MM.1S (cell line): Measurements from ENCODE around the gene NUDT21.

Source experiments
- DNase-seq: peaks from one replicate; pipeline ENCODE4 v3.0.0-alpha.2; 2015
- H2AFZ ChIP-seq: fragments of 300-600 bp; sonication (generic); 2 replicates; pipeline ENCODE4 v1.6.0; 2016; ENCODE audit warnings: antibody characterized with exemption, low read length
- H3F3A ChIP-seq: fragments of 300-600 bp; sonication (generic); 2 replicates; pipeline ENCODE4 v1.6.1; 2016; ENCODE audit warnings: mild to moderate bottlenecking, antibody characterized with exemption, low read length, moderate library complexity, mixed read lengths; ENCODE audit not compliant: insufficient read depth
- H3K27ac ChIP-seq: fragments of 300-600 bp; sonication (generic); 2 replicates; pipeline ENCODE4 v1.5.1; 2016; ENCODE audit warnings: mild to moderate bottlenecking, low read length
- H3K27me3 ChIP-seq: fragments of 300-600 bp; sonication (generic); replicated peaks from 2 replicates; pipeline ENCODE4 v1.6.0; 2016; ENCODE audit warnings: low read length; ENCODE audit not compliant: insufficient read depth
- H3K36me3 ChIP-seq: fragments of 300-600 bp; sonication (generic); replicated peaks from 2 replicates; pipeline ENCODE4 v1.6.1; 2016; ENCODE audit warnings: mild to moderate bottlenecking, low read length, mixed read lengths; ENCODE audit not compliant: insufficient read depth
- H3K4me1 ChIP-seq: fragments of 300-600 bp; sonication (generic); 2 replicates; pipeline ENCODE4 v1.6.1; 2016; ENCODE audit warnings: low read length, mixed read lengths
- H3K4me2 ChIP-seq: fragments of 300-600 bp; sonication (generic); 2 replicates; pipeline ENCODE4 v1.6.0; 2016; ENCODE audit warnings: low read depth, low read length
- H3K4me3 ChIP-seq: fragments of 300-600 bp; sonication (generic); 2 replicates; pipeline ENCODE4 v1.5.1; 2016; ENCODE audit warnings: low read length, mixed read lengths
- H3K79me2 ChIP-seq: fragments of 300-600 bp; sonication (generic); 2 replicates; pipeline ENCODE4 v1.6.1; 2016; ENCODE audit warnings: mixed run types, low read length, mixed read lengths
- H3K9ac ChIP-seq: fragments of 300-600 bp; sonication (generic); 2 replicates; pipeline ENCODE4 v1.6.1; 2016; ENCODE audit warnings: low read length, mixed read lengths
- H3K9me2 ChIP-seq: fragments of 300-600 bp; sonication (generic); replicated peaks from 2 replicates; pipeline ENCODE4 v1.6.1; 2016; ENCODE audit warnings: mild to moderate bottlenecking, low read length, mixed read lengths; ENCODE audit not compliant: insufficient read depth
- H3K9me3 ChIP-seq: fragments of 300-600 bp; sonication (generic); replicated peaks from 2 replicates; pipeline ENCODE4 v1.6.1; 2016; ENCODE audit warnings: mild to moderate bottlenecking, low read length, mixed read lengths; ENCODE audit not compliant: insufficient read depth
- H4K20me1 ChIP-seq: fragments of 300-600 bp; sonication (generic); 2 replicates; pipeline ENCODE4 v1.6.1; 2016; ENCODE audit warnings: mild to moderate bottlenecking, low read length, moderate library complexity, mixed read lengths; ENCODE audit not compliant: insufficient read depth
- CTCF ChIP-seq: fragments of 300-600 bp; sonication (generic); IDR thresholded peaks from 2 replicates; pipeline ENCODE4 v1.5.1; 2016; ENCODE audit warnings: antibody characterized with exemption, low read length, mixed read lengths
- EZH2 ChIP-seq: fragments of 300-600 bp; sonication (generic); optimal IDR thresholded peaks from 2 replicates; pipeline ENCODE3; 2017; ENCODE audit warnings: low read depth, mild to moderate bottlenecking, antibody characterized with exemption, low read length, mixed read lengths
- EZH2phosphoT487 ChIP-seq: fragments of 300-600 bp; sonication (generic); IDR thresholded peaks from 2 replicates; pipeline ENCODE4 v1.6.1; 2018; ENCODE audit warnings: antibody characterized with exemption, low read length

NUDT21 gene

GRCh38 chr16:56447286-56447685 is 3.8 kb downstream of the NUDT21 start:
- H3K4me1 ChIP-seq = peaks cover 12% of the 10 kb centered on the region
- no peak overlapping the region for H3K9ac ChIP-seq
- H2AFZ ChIP-seq = no peak overlapping the region
- no peak overlapping the region for H3K27ac ChIP-seq
- H3K9me3 ChIP-seq = no peaks in the 10 kb centered on the region
- no peak overlapping the region for H3K4me3 ChIP-seq
- H3K27me3 ChIP-seq = no peaks in the 10 kb centered on the region
- H3F3A ChIP-seq = 0 out of 2 replicates have a peak, but pooled peaks cover 9% of the 10 kb centered on the region
- peaks cover 87% of the 10 kb centered on the region for H3K79me2 ChIP-seq
- H3K9me2 ChIP-seq = no peaks in the 10 kb centered on the region
- H3K4me2 ChIP-seq = no peak overlapping the region
- no peak for DNase-seq
- TF ChIP-seq EZH2 (no peak), CTCF (no peak), EZH2phosphoT487 (no peak)
- H4K20me1 ChIP-seq = peaks cover 9% of the 10 kb centered on the region; the same call in 1 of the 2 replicates
- no peaks in the 10 kb centered on the region; the same call in 1 of the 2 replicates for H3K36me3 ChIP-seq

- Histone ChIP-seq H3K9me3 (no peaks in the 10 kb centered on the region), H3K9ac (no peak overlapping the region), H3K4me3 (no peak overlapping the region), H3K9me2 (no peaks in the 10 kb centered on the region), H3K4me1 (no peaks in the 10 kb centered on the region), H2AFZ (no peak overlapping the region), H4K20me1 (no peaks in the 10 kb centered on the region), H3K79me2 (peaks cover 15% of the 10 kb centered on the region), H3K27me3 (no peaks in the 10 kb centered on the region), H3K36me3 (peaks cover 3% of the 10 kb centered on the region), H3F3A (no peaks in the 10 kb centered on the region), H3K4me2 (no peak overlapping the region), H3K27ac (no peak overlapping the region)
- DNase-seq = no peak
- TF ChIP-seq EZH2phosphoT487 (no peak), CTCF (no peak), EZH2 (no peak)
Observed at GRCh38 chr16:56438038-56438437, 13.1 kb downstream of the NUDT21 start.

DNA sequence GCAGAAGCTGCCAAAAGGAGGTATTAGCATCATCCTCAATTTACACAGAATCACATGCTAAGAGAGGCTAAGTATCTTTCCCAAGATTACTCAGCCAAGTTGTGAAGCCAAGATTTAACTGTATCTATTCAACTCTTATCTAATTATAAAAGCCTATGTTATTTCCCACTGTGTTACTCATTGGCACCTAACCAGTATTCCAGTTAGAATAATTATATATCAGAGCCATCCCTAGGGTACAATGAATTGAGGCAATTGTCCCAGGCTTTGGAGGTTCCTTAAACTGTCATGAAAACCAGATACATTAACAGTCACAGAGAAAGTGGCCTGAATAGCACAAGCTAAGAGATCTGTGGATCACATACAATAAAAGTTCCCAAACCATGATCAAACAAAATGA is 14.9 kb downstream of the NUDT21 start:
- Histone ChIP-seq H3K79me2 (0 out of 2 replicates have a peak, but pooled peaks cover 4% of the 10 kb centered on the region), H2AFZ (no peak overlapping the region), H3K27ac (no peak overlapping the region), H3K9ac (no peak overlapping the region), H3K4me3 (no peak overlapping the region), H3K27me3 (no peaks in the 10 kb centered on the region), H3K9me3 (no peaks in the 10 kb centered on the region), H3K36me3 (peaks cover 3% of the 10 kb centered on the region), H3K4me1 (no peaks in the 10 kb centered on the region), H3K9me2 (no peaks in the 10 kb centered on the region), H3F3A (no peaks in the 10 kb centered on the region), H4K20me1 (no peaks in the 10 kb centered on the region), H3K4me2 (no peak overlapping the region)
- DNase-seq = no peak
- TF ChIP-seq CTCF (no peak), EZH2phosphoT487 (no peak), EZH2 (no peak)
